MM.1S (cell line): ENCODE results near the gene ALG1L2.
"Not testable (repeated sequence)": the region's sequence is repeated elsewhere in the genome, so short reads cannot be mapped to it uniquely, and the experiment has no call there.

Experiments used
- DNase-seq: peaks from one replicate; pipeline ENCODE4 v3.0.0-alpha.2; 2015
- H2AFZ ChIP-seq: fragments of 300-600 bp; sonication (generic); 2 replicates; pipeline ENCODE4 v1.6.0; 2016; ENCODE audit warnings: antibody characterized with exemption, low read length
- H3F3A ChIP-seq: fragments of 300-600 bp; sonication (generic); 2 replicates; pipeline ENCODE4 v1.6.1; 2016; ENCODE audit warnings: mild to moderate bottlenecking, antibody characterized with exemption, low read length, moderate library complexity, mixed read lengths; ENCODE audit not compliant: insufficient read depth
- H3K27ac ChIP-seq: fragments of 300-600 bp; sonication (generic); 2 replicates; pipeline ENCODE4 v1.5.1; 2016; ENCODE audit warnings: mild to moderate bottlenecking, low read length
- H3K27me3 ChIP-seq: fragments of 300-600 bp; sonication (generic); replicated peaks from 2 replicates; pipeline ENCODE4 v1.6.0; 2016; ENCODE audit warnings: low read length; ENCODE audit not compliant: insufficient read depth
- H3K36me3 ChIP-seq: fragments of 300-600 bp; sonication (generic); replicated peaks from 2 replicates; pipeline ENCODE4 v1.6.1; 2016; ENCODE audit warnings: mild to moderate bottlenecking, low read length, mixed read lengths; ENCODE audit not compliant: insufficient read depth
- H3K4me1 ChIP-seq: fragments of 300-600 bp; sonication (generic); 2 replicates; pipeline ENCODE4 v1.6.1; 2016; ENCODE audit warnings: low read length, mixed read lengths
- H3K4me2 ChIP-seq: fragments of 300-600 bp; sonication (generic); 2 replicates; pipeline ENCODE4 v1.6.0; 2016; ENCODE audit warnings: low read depth, low read length
- H3K4me3 ChIP-seq: fragments of 300-600 bp; sonication (generic); 2 replicates; pipeline ENCODE4 v1.5.1; 2016; ENCODE audit warnings: low read length, mixed read lengths
- H3K79me2 ChIP-seq: fragments of 300-600 bp; sonication (generic); 2 replicates; pipeline ENCODE4 v1.6.1; 2016; ENCODE audit warnings: mixed run types, low read length, mixed read lengths
- H3K9ac ChIP-seq: fragments of 300-600 bp; sonication (generic); 2 replicates; pipeline ENCODE4 v1.6.1; 2016; ENCODE audit warnings: low read length, mixed read lengths
- H3K9me2 ChIP-seq: fragments of 300-600 bp; sonication (generic); replicated peaks from 2 replicates; pipeline ENCODE4 v1.6.1; 2016; ENCODE audit warnings: mild to moderate bottlenecking, low read length, mixed read lengths; ENCODE audit not compliant: insufficient read depth
- H3K9me3 ChIP-seq: fragments of 300-600 bp; sonication (generic); replicated peaks from 2 replicates; pipeline ENCODE4 v1.6.1; 2016; ENCODE audit warnings: mild to moderate bottlenecking, low read length, mixed read lengths; ENCODE audit not compliant: insufficient read depth
- H4K20me1 ChIP-seq: fragments of 300-600 bp; sonication (generic); 2 replicates; pipeline ENCODE4 v1.6.1; 2016; ENCODE audit warnings: mild to moderate bottlenecking, low read length, moderate library complexity, mixed read lengths; ENCODE audit not compliant: insufficient read depth
- TF ChIP-seq, protein P1 (sequence below): fragments of 300-600 bp; sonication (generic); IDR thresholded peaks from 2 replicates; pipeline ENCODE4 v1.5.1; 2016; ENCODE audit warnings: antibody characterized with exemption, low read length, mixed read lengths

Gene ALG1L2

DNA sequence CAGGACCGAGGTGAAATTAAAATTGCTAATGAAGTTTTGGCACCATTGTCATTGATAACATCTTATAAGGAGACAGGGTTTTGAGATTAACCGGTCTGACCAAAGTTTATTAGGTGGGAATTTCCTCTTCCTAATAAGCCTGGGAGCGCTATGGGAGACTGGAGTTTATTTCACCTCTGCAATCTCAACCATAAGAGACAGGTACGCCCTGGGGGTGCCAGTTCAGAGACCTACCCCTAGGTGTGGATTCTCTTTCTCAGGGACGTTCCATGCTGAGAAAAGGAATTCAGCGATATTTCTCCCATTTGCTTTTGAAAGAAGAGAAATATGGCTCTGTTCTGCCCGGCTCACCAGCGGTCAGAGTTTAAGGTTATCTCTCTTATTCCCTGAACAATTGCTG is 57.4 kb downstream of the ALG1L2 start:
- H3K4me1 ChIP-seq, H3K4me3 ChIP-seq, H3K9me2 ChIP-seq, H3K27ac ChIP-seq, H3K4me2 ChIP-seq, H2AFZ ChIP-seq, H4K20me1 ChIP-seq, H3F3A ChIP-seq, DNase-seq, H3K36me3 ChIP-seq, H3K9me3 ChIP-seq, H3K27me3 ChIP-seq, H3K79me2 ChIP-seq, H3K9ac ChIP-seq: not testable (repeated sequence)

DNA sequence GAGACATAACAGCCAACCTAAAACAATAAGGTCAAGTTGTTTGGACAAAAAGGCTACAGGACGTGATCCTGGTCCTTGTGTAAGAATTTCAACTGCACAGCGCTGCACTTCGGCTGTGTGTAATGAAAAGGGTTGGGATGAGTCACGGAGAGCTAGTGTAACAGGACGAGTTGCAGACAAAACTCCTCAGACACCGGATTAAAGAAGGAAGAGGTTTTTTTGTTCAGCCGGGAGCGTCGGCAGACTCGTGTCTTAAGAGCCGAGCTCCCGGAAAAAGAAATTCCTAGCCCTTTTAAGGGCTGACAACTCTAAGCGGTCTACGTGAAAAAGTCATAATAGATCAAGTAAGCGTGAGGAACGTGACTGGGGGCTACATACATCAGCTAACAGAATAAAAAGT is 59.1 kb downstream of the ALG1L2 start:
- H3F3A ChIP-seq, H3K4me2 ChIP-seq, H2AFZ ChIP-seq, H3K9me2 ChIP-seq, H3K9ac ChIP-seq, H3K27me3 ChIP-seq, H3K4me1 ChIP-seq, H3K79me2 ChIP-seq, H4K20me1 ChIP-seq, H3K9me3 ChIP-seq, H3K4me3 ChIP-seq, DNase-seq, H3K27ac ChIP-seq, H3K36me3 ChIP-seq: not testable (repeated sequence)

- not testable (repeated sequence) for H3K27ac ChIP-seq, H3K27me3 ChIP-seq, H3K9ac ChIP-seq, H3K9me2 ChIP-seq, H4K20me1 ChIP-seq, H2AFZ ChIP-seq, H3K36me3 ChIP-seq, H3K4me1 ChIP-seq, H3K79me2 ChIP-seq, H3F3A ChIP-seq, H3K4me2 ChIP-seq, H3K4me3 ChIP-seq, H3K9me3 ChIP-seq
- TF ChIP-seq, protein P1, sequence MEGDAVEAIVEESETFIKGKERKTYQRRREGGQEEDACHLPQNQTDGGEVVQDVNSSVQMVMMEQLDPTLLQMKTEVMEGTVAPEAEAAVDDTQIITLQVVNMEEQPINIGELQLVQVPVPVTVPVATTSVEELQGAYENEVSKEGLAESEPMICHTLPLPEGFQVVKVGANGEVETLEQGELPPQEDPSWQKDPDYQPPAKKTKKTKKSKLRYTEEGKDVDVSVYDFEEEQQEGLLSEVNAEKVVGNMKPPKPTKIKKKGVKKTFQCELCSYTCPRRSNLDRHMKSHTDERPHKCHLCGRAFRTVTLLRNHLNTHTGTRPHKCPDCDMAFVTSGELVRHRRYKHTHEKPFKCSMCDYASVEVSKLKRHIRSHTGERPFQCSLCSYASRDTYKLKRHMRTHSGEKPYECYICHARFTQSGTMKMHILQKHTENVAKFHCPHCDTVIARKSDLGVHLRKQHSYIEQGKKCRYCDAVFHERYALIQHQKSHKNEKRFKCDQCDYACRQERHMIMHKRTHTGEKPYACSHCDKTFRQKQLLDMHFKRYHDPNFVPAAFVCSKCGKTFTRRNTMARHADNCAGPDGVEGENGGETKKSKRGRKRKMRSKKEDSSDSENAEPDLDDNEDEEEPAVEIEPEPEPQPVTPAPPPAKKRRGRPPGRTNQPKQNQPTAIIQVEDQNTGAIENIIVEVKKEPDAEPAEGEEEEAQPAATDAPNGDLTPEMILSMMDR: peak; percentile 34
- DNase-seq: peak; percentile 6
Observed at GRCh38 chr3:130143648-130144327, 62.2 kb downstream of the ALG1L2 start.

DNA sequence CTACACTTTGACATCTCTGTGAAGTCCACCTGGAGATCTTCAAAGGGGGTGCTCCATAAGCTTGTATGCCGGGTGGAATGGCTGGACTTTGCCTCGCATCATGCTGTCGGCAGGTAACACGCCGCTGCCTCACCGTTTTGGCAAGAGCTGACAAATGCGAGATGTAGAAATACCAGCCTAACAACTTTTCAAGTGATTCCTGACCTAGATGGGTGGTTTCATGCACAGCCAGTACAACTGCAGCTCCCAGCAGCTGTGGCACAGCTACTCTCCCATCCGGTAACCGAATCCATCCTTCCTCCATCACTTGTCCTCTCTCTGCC is 62.7 kb downstream of the ALG1L2 start:
- not testable (repeated sequence) for H3K9me2 ChIP-seq, H3K79me2 ChIP-seq, H3K4me2 ChIP-seq, H3K36me3 ChIP-seq, H4K20me1 ChIP-seq, DNase-seq, H3K27ac ChIP-seq, H3F3A ChIP-seq, H3K9me3 ChIP-seq, H3K4me1 ChIP-seq, H3K4me3 ChIP-seq, H3K27me3 ChIP-seq, H2AFZ ChIP-seq, H3K9ac ChIP-seq

- not testable (repeated sequence) for H3K27me3 ChIP-seq, H3K4me2 ChIP-seq, H3K36me3 ChIP-seq, DNase-seq, H3K79me2 ChIP-seq, H3K9me2 ChIP-seq, H3K4me1 ChIP-seq, H3F3A ChIP-seq, H3K9ac ChIP-seq, H3K4me3 ChIP-seq, H2AFZ ChIP-seq, H3K9me3 ChIP-seq, H3K27ac ChIP-seq, H4K20me1 ChIP-seq
Observed at GRCh38 chr3:130145456-130145855, 63.8 kb downstream of the ALG1L2 start.

- H3K4me2 ChIP-seq, H3K4me1 ChIP-seq, H4K20me1 ChIP-seq, H3K36me3 ChIP-seq, DNase-seq, H2AFZ ChIP-seq, H3K27ac ChIP-seq, H3K79me2 ChIP-seq, H3K9me3 ChIP-seq, H3K27me3 ChIP-seq, H3K9ac ChIP-seq, H3K9me2 ChIP-seq, H3F3A ChIP-seq, H3K4me3 ChIP-seq: not testable (repeated sequence)
Observed at GRCh38 chr3:130146465-130146864, 64.8 kb downstream of the ALG1L2 start.
